Measurements from ENCODE around the gene TDRD10.

DNA sequence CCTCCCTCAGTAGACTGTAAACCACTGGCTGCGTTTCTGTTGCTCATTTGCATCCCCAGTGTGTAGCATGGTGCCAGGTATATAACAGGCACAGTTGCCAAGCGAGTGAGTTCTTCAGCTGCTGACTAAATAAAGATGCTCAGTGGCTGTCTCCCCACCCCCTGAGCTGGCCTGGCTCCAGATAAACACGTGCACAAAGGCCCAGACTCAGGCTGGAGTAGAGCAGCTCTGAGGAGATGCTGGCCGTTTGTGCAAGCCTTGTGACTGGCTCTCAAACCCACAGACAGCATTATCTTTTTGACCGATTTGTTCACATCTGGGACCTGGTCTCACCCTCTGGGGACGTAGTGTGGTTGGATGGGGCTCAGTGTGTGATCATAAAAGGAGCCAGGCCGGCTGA lies 72.7 kb downstream of the TDRD10 start:
- no peak for TF ChIP-seq POLR2A (IDR thresholded peaks at IDR 0.05)
- TF ChIP-seq, protein P1, sequence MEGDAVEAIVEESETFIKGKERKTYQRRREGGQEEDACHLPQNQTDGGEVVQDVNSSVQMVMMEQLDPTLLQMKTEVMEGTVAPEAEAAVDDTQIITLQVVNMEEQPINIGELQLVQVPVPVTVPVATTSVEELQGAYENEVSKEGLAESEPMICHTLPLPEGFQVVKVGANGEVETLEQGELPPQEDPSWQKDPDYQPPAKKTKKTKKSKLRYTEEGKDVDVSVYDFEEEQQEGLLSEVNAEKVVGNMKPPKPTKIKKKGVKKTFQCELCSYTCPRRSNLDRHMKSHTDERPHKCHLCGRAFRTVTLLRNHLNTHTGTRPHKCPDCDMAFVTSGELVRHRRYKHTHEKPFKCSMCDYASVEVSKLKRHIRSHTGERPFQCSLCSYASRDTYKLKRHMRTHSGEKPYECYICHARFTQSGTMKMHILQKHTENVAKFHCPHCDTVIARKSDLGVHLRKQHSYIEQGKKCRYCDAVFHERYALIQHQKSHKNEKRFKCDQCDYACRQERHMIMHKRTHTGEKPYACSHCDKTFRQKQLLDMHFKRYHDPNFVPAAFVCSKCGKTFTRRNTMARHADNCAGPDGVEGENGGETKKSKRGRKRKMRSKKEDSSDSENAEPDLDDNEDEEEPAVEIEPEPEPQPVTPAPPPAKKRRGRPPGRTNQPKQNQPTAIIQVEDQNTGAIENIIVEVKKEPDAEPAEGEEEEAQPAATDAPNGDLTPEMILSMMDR (IDR thresholded peaks at IDR 0.05): no peak

Measured in lower leg skin (tissue), 3 donors.